ENCODE results near the gene COL4A3.

DNA sequence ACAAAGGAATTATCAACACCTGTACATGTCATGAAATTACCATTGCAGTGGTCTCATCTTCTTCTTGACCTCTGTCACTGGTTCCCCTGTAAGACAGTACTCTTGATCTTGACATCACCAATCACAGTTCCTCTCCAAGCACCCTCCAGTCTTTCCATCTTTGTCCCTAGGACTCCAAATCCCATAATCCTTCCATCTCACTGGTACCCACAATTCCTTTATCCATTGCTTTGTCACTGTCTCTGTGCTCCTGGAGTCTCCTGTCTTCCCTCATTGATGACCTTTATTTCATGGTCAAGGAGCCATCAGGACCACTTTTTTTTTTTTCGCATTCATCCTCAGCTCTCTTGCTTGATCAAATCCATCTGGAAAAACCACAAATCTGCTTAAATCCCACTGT lies 56.7 kb downstream of the COL4A3 start:
- TF ChIP-seq POLR2AphosphoS5 (IDR thresholded peaks at IDR 0.05; ENCODE audit: low read depth, low read length) (no peak), POLR2A (IDR thresholded peaks at IDR 0.05; ENCODE audit: low read depth, low read length) (no peak)
